ENCODE results near the gene SPTB.

Gene SPTB

GRCh38 chr14:64767215-64767964 is 112.3 kb downstream of the SPTB start:
- Histone ChIP-seq H3K9ac (ENCODE audit: low read depth, low read length, poor library complexity) (no peak overlapping the region), H2BK12ac (ENCODE audit: low read length) (peak overlapping the region; percentile 59), H3K27ac (replicated peaks; ENCODE audit: low read length) (no peak overlapping the region), H3K4me1 (ENCODE audit: control insufficient read depth in 2 of 2, insufficient read depth in 1 of 2, low read depth in 1 of 2, low read length in 2 of 2) (peaks cover 5 to 26% of the 10 kb centered on the region in 2 donors), H2AFZ (ENCODE audit: low read length) (peak overlapping the region; percentile 37), H3K9me3 (replicated peaks in 1 of 2; ENCODE audit: control insufficient read depth in 2 of 2, insufficient read depth in 1 of 2, low read depth in 1 of 2, low read length in 2 of 2) (peaks cover 0 to under 1% of the 10 kb centered on the region in 2 donors), H3K4ac (ENCODE audit: low read length) (no peak overlapping the region), H2AK5ac (ENCODE audit: low read depth, low read length) (peak overlapping the region; percentile 51), H3K4me3 (ENCODE audit: low read length in 2 of 2) (peak overlapping the region in 1 of 2 donors; percentile 32), H3K36me3 (replicated peaks in 1 of 2; ENCODE audit: control insufficient read depth in 2 of 2, insufficient read depth in 2 of 2, low read length in 2 of 2) (no peaks in the 10 kb centered on the region), H3K14ac (ENCODE audit: low read length) (peak overlapping the region; percentile 5), H3K4me2 (ENCODE audit: insufficient read depth, low read length, poor library complexity, severe bottlenecking) (no peak overlapping the region), H3K23ac (ENCODE audit: low read depth, low read length, poor library complexity) (peak overlapping the region; percentile 35), H4K91ac (ENCODE audit: low read depth, low read length, poor library complexity) (peak overlapping the region; percentile 26), H3K18ac (ENCODE audit: low read length) (peak overlapping the region; percentile 49), H3K79me1 (ENCODE audit: low read depth, low read length) (no peaks in the 10 kb centered on the region), H2BK120ac (ENCODE audit: low read depth, low read length) (peak overlapping the region; percentile 29), H2BK15ac (ENCODE audit: low read length) (peak overlapping the region; percentile 60), H4K8ac (ENCODE audit: low read depth, low read length) (no peak overlapping the region), H2BK5ac (ENCODE audit: low read length) (peak overlapping the region; percentile 27), H3K27me3 (ENCODE audit: control insufficient read depth in 3 of 3, insufficient read depth in 3 of 3, low read depth in 1 of 3, low read length in 3 of 3) (peaks cover 0 to 49% (median 4%) of the 10 kb centered on the region in 3 experiments)
- DNase-seq (ENCODE audit: low spot score): no peak
- WGBS, 2 donors (ENCODE audit: extremely low coverage in 2 of 2, insufficient read length in 2 of 2, insufficient replicate concordance in 1 of 2): no CpG with 5 or more reads among the region's 15 CpGs

- H4K8ac ChIP-seq (ENCODE audit: low read depth, low read length): no peak overlapping the region
- WGBS, 2 donors (ENCODE audit: extremely low coverage in 2 of 2, insufficient read length in 2 of 2, insufficient replicate concordance in 1 of 2): no CpG with 5 or more reads among the region's 25 CpGs
- H3K23ac ChIP-seq (ENCODE audit: low read depth, low read length, poor library complexity): no peak overlapping the region
- H2AFZ ChIP-seq (ENCODE audit: low read length): peak overlapping the region; percentile 37
- no peak overlapping the region for H2BK15ac ChIP-seq (ENCODE audit: low read length)
- H3K4me2 ChIP-seq (ENCODE audit: insufficient read depth, low read length, poor library complexity, severe bottlenecking): no peak overlapping the region
- H2BK5ac ChIP-seq (ENCODE audit: low read length): no peak overlapping the region
- H3K36me3 ChIP-seq (replicated peaks in 1 of 2; ENCODE audit: control insufficient read depth in 2 of 2, insufficient read depth in 2 of 2, low read length in 2 of 2): no peaks in the 10 kb centered on the region
- peak overlapping the region; percentile 79 for H3K9ac ChIP-seq (ENCODE audit: low read depth, low read length, poor library complexity)
- H3K14ac ChIP-seq (ENCODE audit: low read length): no peak overlapping the region
- H3K4ac ChIP-seq (ENCODE audit: low read length): no peak overlapping the region
- H3K9me3 ChIP-seq (replicated peaks in 1 of 2; ENCODE audit: control insufficient read depth in 2 of 2, insufficient read depth in 1 of 2, low read depth in 1 of 2, low read length in 2 of 2): no peaks in the 10 kb centered on the region
- H2BK120ac ChIP-seq (ENCODE audit: low read depth, low read length): peak overlapping the region; percentile 29
- peaks cover 0 to 57% (median 4%) of the 10 kb centered on the region in 3 experiments for H3K27me3 ChIP-seq (ENCODE audit: control insufficient read depth in 3 of 3, insufficient read depth in 3 of 3, low read depth in 1 of 3, low read length in 3 of 3)
- no peak overlapping the region for H4K91ac ChIP-seq (ENCODE audit: low read depth, low read length, poor library complexity)
- H3K4me1 ChIP-seq (ENCODE audit: control insufficient read depth in 2 of 2, insufficient read depth in 1 of 2, low read depth in 1 of 2, low read length in 2 of 2): peaks cover 5 to 32% of the 10 kb centered on the region in 2 donors
- no peak overlapping the region for H3K27ac ChIP-seq (replicated peaks; ENCODE audit: low read length)
- peak overlapping the region in 1 of 2 donors; percentile 32 for H3K4me3 ChIP-seq (ENCODE audit: low read length in 2 of 2)
- peak overlapping the region; percentile 44 for H2AK5ac ChIP-seq (ENCODE audit: low read depth, low read length)
- H3K18ac ChIP-seq (ENCODE audit: low read length): peak overlapping the region; percentile 32
- DNase-seq (ENCODE audit: low spot score): no peak
- H3K79me1 ChIP-seq (ENCODE audit: low read depth, low read length): no peaks in the 10 kb centered on the region
- peak overlapping the region; percentile 59 for H2BK12ac ChIP-seq (ENCODE audit: low read length)
Measured at GRCh38 chr14:64766430-64767151, 113.1 kb downstream of the SPTB start.

GRCh38 chr14:64765740-64766302 is 113.9 kb downstream of the SPTB start:
- Histone ChIP-seq H3K27ac (replicated peaks; ENCODE audit: low read length) (no peak overlapping the region), H3K9me3 (replicated peaks in 1 of 2; ENCODE audit: control insufficient read depth in 2 of 2, insufficient read depth in 1 of 2, low read depth in 1 of 2, low read length in 2 of 2) (no peaks in the 10 kb centered on the region), H3K4me3 (ENCODE audit: low read length in 2 of 2) (peak overlapping the region in 1 of 2 donors; percentile 43), H3K14ac (ENCODE audit: low read length) (peak overlapping the region; percentile 10), H3K4me2 (ENCODE audit: insufficient read depth, low read length, poor library complexity, severe bottlenecking) (no peak overlapping the region), H3K36me3 (replicated peaks in 1 of 2; ENCODE audit: control insufficient read depth in 2 of 2, insufficient read depth in 2 of 2, low read length in 2 of 2) (no peaks in the 10 kb centered on the region), H2BK15ac (ENCODE audit: low read length) (no peak overlapping the region), H4K91ac (ENCODE audit: low read depth, low read length, poor library complexity) (peak overlapping the region; percentile 2), H2BK12ac (ENCODE audit: low read length) (no peak overlapping the region), H2BK5ac (ENCODE audit: low read length) (no peak overlapping the region), H3K23ac (ENCODE audit: low read depth, low read length, poor library complexity) (peak overlapping the region; percentile 32), H2AFZ (ENCODE audit: low read length) (no peak overlapping the region), H3K18ac (ENCODE audit: low read length) (no peak overlapping the region), H2AK5ac (ENCODE audit: low read depth, low read length) (no peak overlapping the region), H3K4me1 (ENCODE audit: control insufficient read depth in 2 of 2, insufficient read depth in 1 of 2, low read depth in 1 of 2, low read length in 2 of 2) (peaks cover 5 to 32% of the 10 kb centered on the region in 2 donors), H3K27me3 (ENCODE audit: control insufficient read depth in 3 of 3, insufficient read depth in 3 of 3, low read depth in 1 of 3, low read length in 3 of 3) (peaks cover 0 to 64% (median 4%) of the 10 kb centered on the region in 3 experiments), H3K4ac (ENCODE audit: low read length) (peak overlapping the region; percentile 59), H2BK120ac (ENCODE audit: low read depth, low read length) (peak overlapping the region; percentile 29), H4K8ac (ENCODE audit: low read depth, low read length) (no peak overlapping the region), H3K79me1 (ENCODE audit: low read depth, low read length) (no peaks in the 10 kb centered on the region), H3K9ac (ENCODE audit: low read depth, low read length, poor library complexity) (peak overlapping the region; percentile 75)
- 100% methylated on average over 1 to 4 of the region's 4 CpGs for WGBS, 2 donors (ENCODE audit: extremely low coverage in 2 of 2, insufficient read length in 2 of 2, insufficient replicate concordance in 1 of 2)
- DNase-seq (ENCODE audit: low spot score): no peak
